SK-N-MC (cell line): ENCODE data around the gene KRT17.

Experiments used
- EZH2 ChIP-seq: fragments of 200-600 bp; sonication (generic); IDR thresholded peaks from one replicate; pipeline ENCODE4 v1.6.1; 2017; ENCODE audit warnings: antibody characterized with exemption
- POLR2AphosphoS5 ChIP-seq: IDR thresholded peaks from 2 replicates; pipeline ENCODE4 v1.6.1; 2012; ENCODE audit warnings: mild to moderate bottlenecking, low read depth, low read length, borderline replicate concordance

DNA sequence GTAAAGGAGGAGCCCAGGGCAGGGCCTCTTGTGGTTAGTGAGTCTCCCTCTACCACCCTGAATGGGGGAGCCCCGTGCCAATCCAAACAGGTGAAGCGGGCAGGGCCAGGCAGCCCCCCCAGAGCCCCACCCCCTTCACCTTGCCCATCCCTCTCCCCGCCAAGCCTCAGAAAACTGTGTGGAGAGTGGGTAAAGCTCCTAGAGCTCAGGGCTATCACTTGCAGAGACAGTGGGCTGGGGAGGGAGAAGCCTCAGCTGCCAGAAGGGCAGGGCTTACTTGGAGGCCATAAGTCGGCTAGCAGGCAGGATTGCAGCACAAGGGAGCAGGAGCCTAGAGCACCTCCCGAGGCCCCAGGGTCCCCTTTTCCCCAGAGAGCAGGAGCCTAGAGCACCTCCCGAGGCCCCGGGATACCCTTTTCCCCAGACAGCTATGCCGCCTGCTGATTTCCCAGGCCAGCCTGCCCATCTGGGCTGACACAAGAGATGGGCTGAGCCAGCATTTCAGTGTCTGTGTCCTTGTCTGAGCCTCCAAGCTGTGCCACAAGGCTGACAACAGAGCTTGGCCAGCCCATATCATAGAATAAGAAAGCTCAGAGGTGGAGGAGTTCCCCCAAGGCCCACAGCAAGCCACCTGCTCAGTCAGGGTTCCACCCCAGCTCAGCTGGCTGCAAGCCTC is 30.9 kb downstream of the KRT17 start:
- TF ChIP-seq POLR2AphosphoS5 (no peak), EZH2 (no peak)
